ENCODE results near the gene SLC13A2.

SLC13A2 gene

DNA sequence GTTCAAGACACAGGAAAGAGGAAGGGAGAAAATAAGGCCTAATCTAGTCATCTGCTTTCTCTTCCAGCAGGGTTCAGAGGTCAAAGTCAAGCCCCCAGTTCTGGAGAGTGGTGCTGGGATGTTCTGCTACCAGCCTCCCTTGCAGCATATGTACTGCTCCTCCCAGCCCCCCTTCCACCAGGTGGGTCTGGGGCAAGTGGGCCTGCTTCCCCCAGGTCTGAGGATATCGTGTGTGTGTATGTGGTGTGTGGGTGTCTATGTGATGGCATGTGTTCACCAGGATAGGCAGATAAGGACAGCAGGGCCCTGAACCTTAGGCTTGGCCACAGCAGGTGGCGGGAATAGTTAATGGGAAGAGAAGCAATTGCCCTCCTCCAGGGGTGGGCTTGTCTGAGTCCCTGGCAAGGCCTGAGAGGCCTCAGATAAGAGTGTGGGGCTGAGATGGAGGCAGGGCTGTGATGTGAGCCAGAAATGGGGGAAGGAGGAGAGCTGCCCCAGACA lies 53.8 kb downstream of the SLC13A2 start:
- H3K4me3 ChIP-seq (ENCODE audit: low read depth, low read length): no peak overlapping the region
- no peak for DNase-seq (ENCODE audit: low read depth)
- TF ChIP-seq, protein P1, sequence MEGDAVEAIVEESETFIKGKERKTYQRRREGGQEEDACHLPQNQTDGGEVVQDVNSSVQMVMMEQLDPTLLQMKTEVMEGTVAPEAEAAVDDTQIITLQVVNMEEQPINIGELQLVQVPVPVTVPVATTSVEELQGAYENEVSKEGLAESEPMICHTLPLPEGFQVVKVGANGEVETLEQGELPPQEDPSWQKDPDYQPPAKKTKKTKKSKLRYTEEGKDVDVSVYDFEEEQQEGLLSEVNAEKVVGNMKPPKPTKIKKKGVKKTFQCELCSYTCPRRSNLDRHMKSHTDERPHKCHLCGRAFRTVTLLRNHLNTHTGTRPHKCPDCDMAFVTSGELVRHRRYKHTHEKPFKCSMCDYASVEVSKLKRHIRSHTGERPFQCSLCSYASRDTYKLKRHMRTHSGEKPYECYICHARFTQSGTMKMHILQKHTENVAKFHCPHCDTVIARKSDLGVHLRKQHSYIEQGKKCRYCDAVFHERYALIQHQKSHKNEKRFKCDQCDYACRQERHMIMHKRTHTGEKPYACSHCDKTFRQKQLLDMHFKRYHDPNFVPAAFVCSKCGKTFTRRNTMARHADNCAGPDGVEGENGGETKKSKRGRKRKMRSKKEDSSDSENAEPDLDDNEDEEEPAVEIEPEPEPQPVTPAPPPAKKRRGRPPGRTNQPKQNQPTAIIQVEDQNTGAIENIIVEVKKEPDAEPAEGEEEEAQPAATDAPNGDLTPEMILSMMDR (IDR thresholded peaks at IDR 0.05; ENCODE audit: low read depth, low read length, missing control alignments): no peak
- in situ Hi-C loops (cut with HindIII; ENCODE audit: low sequenced_read_pairs): no loop called here

DNA sequence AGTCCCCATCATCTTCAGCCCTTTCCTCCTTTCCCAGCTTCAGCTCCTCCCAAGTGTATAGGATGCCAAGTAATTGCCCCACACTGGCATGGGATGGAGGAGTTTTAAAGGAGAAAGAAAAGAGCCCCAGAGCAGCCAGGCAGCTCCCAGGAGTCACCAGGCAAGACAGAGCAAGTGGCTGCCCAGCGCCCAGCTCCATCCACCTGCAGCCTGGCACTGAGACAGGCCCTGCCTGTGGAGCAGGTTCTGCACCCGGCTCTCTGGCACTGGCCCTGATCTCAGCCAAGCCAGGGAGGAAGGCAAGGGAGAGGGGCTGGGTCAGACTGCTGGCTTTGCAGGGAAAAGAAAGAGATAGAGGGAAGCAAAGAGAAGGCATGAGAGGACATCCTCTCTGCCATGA lies 54.4 kb downstream of the SLC13A2 start:
- H3K4me3 ChIP-seq (ENCODE audit: low read depth, low read length): no peak overlapping the region
- in situ Hi-C loops (cut with HindIII; ENCODE audit: low sequenced_read_pairs): no loop called here
- DNase-seq (ENCODE audit: low read depth): no peak
- TF ChIP-seq, protein P1 (IDR thresholded peaks at IDR 0.05; ENCODE audit: low read depth, low read length, missing control alignments): no peak

DNA sequence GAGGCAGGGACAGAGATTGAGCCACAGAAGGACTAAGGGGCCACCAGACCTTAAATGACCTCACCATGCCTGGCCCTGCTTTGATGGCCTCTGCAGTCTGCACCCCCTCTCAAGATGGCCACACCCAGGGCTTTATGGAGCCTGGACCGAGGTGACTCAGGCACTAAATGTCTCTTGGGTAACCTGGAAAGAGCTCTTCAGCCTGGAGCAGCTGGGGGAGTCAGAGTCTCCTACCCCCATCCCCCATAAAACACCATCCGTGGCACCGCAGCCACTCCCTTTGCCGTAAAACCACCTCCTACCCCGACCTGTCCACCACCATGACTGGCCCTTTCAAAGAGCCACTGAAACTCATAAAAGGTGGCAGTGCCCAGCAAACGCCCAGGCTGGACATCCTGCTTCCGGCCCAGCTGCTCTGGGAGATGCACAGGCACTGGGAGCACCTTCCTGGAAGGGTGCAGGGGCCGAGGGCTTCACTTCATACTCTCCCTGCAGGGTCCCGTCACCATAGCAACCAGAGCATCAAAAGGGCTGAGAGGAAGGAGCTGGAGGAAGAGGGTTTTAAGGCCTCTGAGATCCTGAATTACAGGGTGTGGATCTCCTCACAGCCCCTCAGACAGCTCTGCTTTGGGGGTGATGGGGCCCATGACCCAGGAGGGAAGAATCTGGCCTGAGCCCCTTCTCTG lies 55.0 kb downstream of the SLC13A2 start:
- DNase-seq (ENCODE audit: low read depth): no peak
- H3K4me3 ChIP-seq (ENCODE audit: low read depth, low read length): no peak overlapping the region
- TF ChIP-seq, protein P1 (IDR thresholded peaks at IDR 0.05; ENCODE audit: low read depth, low read length, missing control alignments): no peak
- in situ Hi-C loops (cut with HindIII; ENCODE audit: low sequenced_read_pairs): no loop called here

DNA sequence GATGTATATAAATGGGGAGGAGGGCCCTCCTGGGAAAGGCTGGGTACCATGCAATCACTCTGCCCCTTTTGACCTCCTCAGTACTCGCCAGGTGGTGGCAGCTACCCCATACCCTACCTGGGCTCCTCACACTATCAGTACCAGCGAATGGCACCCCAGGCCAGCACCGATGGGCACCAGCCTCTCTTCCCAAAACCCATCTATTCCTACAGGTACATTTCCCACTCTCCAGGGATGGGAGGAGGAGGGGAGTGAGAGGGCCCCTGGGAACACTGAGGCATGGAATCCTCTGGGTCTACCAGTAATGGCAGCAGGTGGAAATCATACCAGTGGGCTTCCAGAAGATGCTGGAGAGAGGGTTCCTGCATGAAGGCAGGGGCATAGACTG lies 55.6 kb downstream of the SLC13A2 start:
- DNase-seq (ENCODE audit: low read depth): no peak
- no peak overlapping the region for H3K4me3 ChIP-seq (ENCODE audit: low read depth, low read length)
- in situ Hi-C loops (cut with HindIII; ENCODE audit: low sequenced_read_pairs): no loop called here
- TF ChIP-seq, protein P1 (IDR thresholded peaks at IDR 0.05; ENCODE audit: low read depth, low read length, missing control alignments): no peak

DNA sequence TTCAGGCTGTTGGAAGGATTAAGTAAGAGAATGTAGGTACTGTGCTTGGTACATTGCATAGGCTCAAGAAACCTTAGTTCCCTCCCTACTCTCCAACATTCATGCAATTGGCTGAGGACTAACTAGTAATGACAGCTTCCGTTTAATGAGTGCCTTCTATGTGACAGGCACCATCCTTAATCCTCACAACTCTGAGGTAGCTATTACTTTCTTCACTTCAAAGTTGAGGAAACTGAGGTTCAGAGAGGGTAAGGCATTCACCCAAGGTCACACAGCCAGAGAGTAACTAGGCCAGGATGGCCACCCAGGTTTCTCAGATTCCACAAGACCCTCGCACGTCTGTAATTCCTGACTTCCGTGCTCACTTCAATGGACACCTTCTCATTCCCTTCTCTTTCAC lies 56.8 kb downstream of the SLC13A2 start:
- in situ Hi-C loops (cut with HindIII; ENCODE audit: low sequenced_read_pairs): no loop called here
- TF ChIP-seq, protein P1 (IDR thresholded peaks at IDR 0.05; ENCODE audit: low read depth, low read length, missing control alignments): no peak

DNA sequence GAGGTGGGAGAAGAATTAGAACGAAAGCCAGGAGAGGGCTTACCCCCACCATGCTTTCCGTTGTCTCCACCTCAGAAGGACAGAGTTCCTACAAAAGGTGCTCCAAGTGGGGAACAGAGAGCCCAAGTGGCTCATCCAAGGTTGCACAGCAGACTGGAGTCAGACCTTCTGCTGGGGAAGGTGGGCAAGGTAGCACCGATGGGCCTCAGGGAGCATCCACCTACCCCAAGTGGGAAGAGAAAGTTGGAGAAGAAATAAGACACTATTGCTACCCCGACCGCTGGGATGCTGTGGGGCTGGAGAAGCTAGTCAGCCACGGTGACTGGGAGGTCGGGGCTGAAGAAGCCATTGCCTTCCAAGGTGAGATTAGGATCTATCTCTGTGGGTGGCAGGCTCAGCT lies 57.5 kb downstream of the SLC13A2 start:
- in situ Hi-C loops (cut with HindIII; ENCODE audit: low sequenced_read_pairs): no loop called here

More for the DNA sequence above, 56.8 kb downstream of the SLC13A2 start:
- no peak overlapping the region for H3K4me3 ChIP-seq (ENCODE audit: low read depth, low read length)
- DNase-seq (ENCODE audit: low read depth): no peak

More for the DNA sequence above, 57.5 kb downstream of the SLC13A2 start:
- DNase-seq (ENCODE audit: low read depth): no peak
- TF ChIP-seq, protein P1 (IDR thresholded peaks at IDR 0.05; ENCODE audit: low read depth, low read length, missing control alignments): no peak
- H3K4me3 ChIP-seq (ENCODE audit: low read depth, low read length): no peak overlapping the region

Data from astrocyte of the cerebellum (primary cell).